GM23338 (cell line): ENCODE data around the gene SPATA33. TPM values are rescaled to one million over a fixed set of nuclear protein-coding genes. Genes with fewer than 3 reads are reported as not detected.

Experiments
- ATAC-seq: fragments of 200-7000 bp; cut with Tn5 transposase; 3 replicates; pipeline ENCODE4 v1.9.1; 2020
- DNase-seq: peaks from one replicate; pipeline ENCODE4 v3.0.0-alpha.2; 2015; ENCODE audit warnings: low spot score
- H2AFZ ChIP-seq: fragments of 200-600 bp; sonication (generic); 2 replicates; pipeline ENCODE4 v1.8.0; 2016; ENCODE audit warnings: antibody characterized with exemption, mild to moderate bottlenecking, moderate library complexity
- H3F3A ChIP-seq: fragments of 200-600 bp; sonication (generic); replicated peaks from 2 replicates; pipeline ENCODE4 v1.8.0; 2017; ENCODE audit warnings: antibody characterized with exemption, mixed run types, low read depth
- H3K27ac ChIP-seq: fragments of 200-600 bp; sonication (generic); 2 replicates; pipeline ENCODE4 v1.6.1; 2016; ENCODE audit warnings: low read depth
- H3K27me3 ChIP-seq: fragments of 200-600 bp; sonication (generic); 2 replicates; pipeline ENCODE4 v1.8.0; 2016; ENCODE audit warnings: mild to moderate bottlenecking, mixed run types, moderate library complexity; ENCODE audit not compliant: insufficient read depth
- H3K36me3 ChIP-seq: fragments of 200-600 bp; sonication (generic); 2 replicates; pipeline ENCODE4 v1.8.0; 2016; ENCODE audit warnings: mild to moderate bottlenecking; ENCODE audit not compliant: insufficient read depth
- H3K4me1 ChIP-seq: fragments of 200-600 bp; sonication (generic); 2 replicates; pipeline ENCODE4 v1.8.0; 2016; ENCODE audit warnings: mild to moderate bottlenecking, moderate library complexity; ENCODE audit not compliant: insufficient read depth
- H3K4me2 ChIP-seq: fragments of 200-600 bp; sonication (generic); 2 replicates; pipeline ENCODE4 v1.7.1; 2017; ENCODE audit warnings: mixed run types
- H3K4me3 ChIP-seq: fragments of 200-600 bp; sonication (generic); 2 replicates; pipeline ENCODE4 v1.6.1; 2016; ENCODE audit warnings: mixed run types
- H3K79me2 ChIP-seq: fragments of 200-600 bp; sonication (generic); replicated peaks from 2 replicates; pipeline ENCODE4 v1.8.0; 2017; ENCODE audit warnings: mild to moderate bottlenecking; ENCODE audit not compliant: insufficient read depth
- H3K9me2 ChIP-seq: fragments of 200-600 bp; sonication (generic); 2 replicates; pipeline ENCODE4 v1.8.0; 2017; ENCODE audit not compliant: insufficient read depth
- H4K20me1 ChIP-seq: fragments of 200-600 bp; sonication (generic); replicated peaks from 2 replicates; pipeline ENCODE4 v1.8.0; 2017; ENCODE audit warnings: mild to moderate bottlenecking; ENCODE audit not compliant: insufficient read depth
- H3K27ac Mint-ChIP-seq: 2 replicates; pipeline ENCODE4 v1.8.0; 2020; ENCODE audit warnings: inconsistent platforms, mild to moderate bottlenecking, moderate library complexity, mixed read lengths
- H3K27me3 Mint-ChIP-seq: 3 replicates; pipeline ENCODE4 v1.8.0; 2022; ENCODE audit warnings: low read depth, mild to moderate bottlenecking, moderate library complexity, mixed read lengths, inconsistent platforms; ENCODE audit not compliant: insufficient read depth, poor library complexity
- H3K36me3 Mint-ChIP-seq: 3 replicates; pipeline ENCODE4 v1.8.0; 2021; ENCODE audit warnings: low read depth, mild to moderate bottlenecking, inconsistent platforms, moderate library complexity, mixed read lengths
- H3K4me1 Mint-ChIP-seq: 3 replicates; pipeline ENCODE4 v1.8.0; 2020; ENCODE audit warnings: mild to moderate bottlenecking, inconsistent platforms, mixed read lengths
- H3K4me3 Mint-ChIP-seq: 3 replicates; pipeline ENCODE4 v1.8.0; 2021; ENCODE audit warnings: moderate library complexity, mild to moderate bottlenecking, inconsistent platforms, mixed read lengths
- H3K9me3 Mint-ChIP-seq: 3 replicates; pipeline ENCODE4 v1.8.0; 2020; ENCODE audit warnings: moderate library complexity, mild to moderate bottlenecking, inconsistent platforms, mixed read lengths
- CREB1 ChIP-seq: fragments of 250-450 bp; sonication (Bioruptor Pico); IDR thresholded peaks from 2 replicates; pipeline ENCODE4 v1.5.0; 2020; ENCODE audit warnings: low read depth, mild to moderate bottlenecking, moderate library complexity
- CTCF ChIP-seq, 2 experiments: fragments of 200-600 bp in 1 of 2; sonication (generic) in 1 of 2; conservative IDR thresholded peaks; 2 replicates each; pipeline versions ENCODE4 v1.5.1 to v1.6.1; 2016 to 2017; ENCODE audit warnings: antibody characterized with exemption in 2 of 2, low read depth in 2 of 2, mild to moderate bottlenecking in 2 of 2, moderate library complexity in 1 of 2
- EZH2 ChIP-seq: fragments of 200-600 bp; sonication (generic); IDR thresholded peaks from one replicate; pipeline ENCODE4 v1.8.0; 2017; ENCODE audit warnings: antibody characterized with exemption, mild to moderate bottlenecking, low read depth; ENCODE audit not compliant: unreplicated experiment
- JUNB ChIP-seq: IDR thresholded peaks from one replicate; pipeline ENCODE4 v1.6.1; 2016; ENCODE audit warnings: antibody characterized with exemption; ENCODE audit not compliant: unreplicated experiment
- POLR2AphosphoS5 ChIP-seq: IDR thresholded peaks from 2 replicates; pipeline ENCODE4 v1.6.1; 2016; ENCODE audit warnings: antibody characterized with exemption, low read depth
- REST ChIP-seq: IDR thresholded peaks from one replicate; pipeline ENCODE4 v1.6.1; 2018; ENCODE audit warnings: antibody characterized with exemption; ENCODE audit not compliant: unreplicated experiment
- STAT1 ChIP-seq: IDR thresholded peaks from one replicate; pipeline ENCODE4 v1.6.1; 2016; ENCODE audit warnings: antibody characterized with exemption; ENCODE audit not compliant: unreplicated experiment
- ZNF114 ChIP-seq: fragments of 250-450 bp; sonication (Bioruptor Pico); IDR thresholded peaks from 2 replicates; pipeline ENCODE4 v1.5.0; 2020; ENCODE audit warnings: mild to moderate bottlenecking, moderate library complexity
- ZNF331 ChIP-seq: fragments of 250-450 bp; sonication (Bioruptor Pico); IDR thresholded peaks from 2 replicates; pipeline ENCODE4 v1.5.0; 2020; ENCODE audit warnings: low read depth, mild to moderate bottlenecking, moderate library complexity
- ZNF462 ChIP-seq: fragments of 250-450 bp; sonication (Bioruptor Pico); IDR thresholded peaks from 2 replicates; pipeline ENCODE4 v1.5.0; 2020; ENCODE audit warnings: mild to moderate bottlenecking, moderate library complexity
- polyA plus RNA-seq: library from polyadenylated mRNA; unstranded; fragments of >200 nt; fragmentation: Nextera tagmentation; extraction: Ambion mirVana; gene quantifications from 2 replicates; pipeline ENCODE4 v1.2.1, GENCODE V29; 2016
- total RNA-seq: library from RNA; depleted of rRNA; stranded (reverse); fragments of >200 nt; shearing (Covaris generic); gene quantifications from 2 replicates; pipeline ENCODE4 v1.2.3, GENCODE V29; 2014

The SPATA33 gene
- total and polyA plus RNA-seq, 2 experiments from 2014 or later, result 5.8 to 17.4 TPM

- no peak for TF ChIP-seq ZNF462 (CRISPR knock-in tag)
Measured at GRCh38 chr16:89696670-89697128, 39.1 kb downstream of the SPATA33 start (continued).

- H3K27ac Mint-ChIP-seq, result no peak overlapping the region
- Histone ChIP-seq H2AFZ (no peak overlapping the region), H3K27me3 (no peaks in the 10 kb centered on the region), H3K27ac (no peak overlapping the region), H3K79me2 (no peaks in the 10 kb centered on the region), H3K9me2 (no peaks in the 10 kb centered on the region), H3K4me2 (no peak overlapping the region), H3K4me3 (no peak overlapping the region), H3F3A (peaks cover 15% of the 10 kb centered on the region; the same call in 1 of the 2 replicates), H4K20me1 (peaks cover 4% of the 10 kb centered on the region), H3K4me1 (peaks cover 7% of the 10 kb centered on the region; the same call in 1 of the 2 replicates), H3K36me3 (0 out of 2 replicates have a peak, but pooled peaks cover 2% of the 10 kb centered on the region)
- no peak for ATAC-seq
- DNase-seq, result no peak
- H3K9me3 Mint-ChIP-seq, result no peaks in the 10 kb centered on the region
- peaks cover 28% of the 10 kb centered on the region for H3K36me3 Mint-ChIP-seq
- H3K4me1 Mint-ChIP-seq, result peaks cover 3% of the 10 kb centered on the region; the same call in 1 of the 3 replicates
- H3K4me3 Mint-ChIP-seq, result no peak overlapping the region
- peaks cover 19% of the 10 kb centered on the region for H3K27me3 Mint-ChIP-seq
- TF ChIP-seq ZNF114 (CRISPR knock-in tag) (no peak), STAT1 (no peak), CREB1 (CRISPR knock-in tag) (no peak), ZNF331 (CRISPR knock-in tag) (no peak), CTCF (conservative IDR thresholded peaks at IDR 0.05; ENCODE audit: low read depth in 2 of 2) (no peak), EZH2 (no peak), POLR2AphosphoS5 (no peak), REST (no peak), JUNB (no peak)
Measured at GRCh38 chr16:89697161-89697615, 39.6 kb downstream of the SPATA33 start.
